OCI-LY3 (cell line): ENCODE results near the gene MED16.
"Not testable (repeated sequence)": the region's sequence is repeated elsewhere in the genome, so short reads cannot be mapped to it uniquely, and the experiment has no call there.

Experiments
- EZH2phosphoT487 ChIP-seq: fragments of 200-600 bp; shearing (Covaris generic); IDR thresholded peaks from 2 replicates; pipeline ENCODE4 v1.6.1; 2018; ENCODE audit warnings: antibody characterized with exemption, mixed run types, low read depth
- TF ChIP-seq, protein P1 (sequence below): fragments of 200-600, 300-600 bp; sonication (generic); IDR thresholded peaks from 2 replicates; pipeline ENCODE4 v1.5.1; 2014; ENCODE audit warnings: antibody characterized with exemption, low read length, low read depth

GRCh38 chr19:849195-849594 is 43.8 kb downstream of the MED16 start:
- TF ChIP-seq, protein P1, sequence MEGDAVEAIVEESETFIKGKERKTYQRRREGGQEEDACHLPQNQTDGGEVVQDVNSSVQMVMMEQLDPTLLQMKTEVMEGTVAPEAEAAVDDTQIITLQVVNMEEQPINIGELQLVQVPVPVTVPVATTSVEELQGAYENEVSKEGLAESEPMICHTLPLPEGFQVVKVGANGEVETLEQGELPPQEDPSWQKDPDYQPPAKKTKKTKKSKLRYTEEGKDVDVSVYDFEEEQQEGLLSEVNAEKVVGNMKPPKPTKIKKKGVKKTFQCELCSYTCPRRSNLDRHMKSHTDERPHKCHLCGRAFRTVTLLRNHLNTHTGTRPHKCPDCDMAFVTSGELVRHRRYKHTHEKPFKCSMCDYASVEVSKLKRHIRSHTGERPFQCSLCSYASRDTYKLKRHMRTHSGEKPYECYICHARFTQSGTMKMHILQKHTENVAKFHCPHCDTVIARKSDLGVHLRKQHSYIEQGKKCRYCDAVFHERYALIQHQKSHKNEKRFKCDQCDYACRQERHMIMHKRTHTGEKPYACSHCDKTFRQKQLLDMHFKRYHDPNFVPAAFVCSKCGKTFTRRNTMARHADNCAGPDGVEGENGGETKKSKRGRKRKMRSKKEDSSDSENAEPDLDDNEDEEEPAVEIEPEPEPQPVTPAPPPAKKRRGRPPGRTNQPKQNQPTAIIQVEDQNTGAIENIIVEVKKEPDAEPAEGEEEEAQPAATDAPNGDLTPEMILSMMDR, result not testable (repeated sequence)
- not testable (repeated sequence) for TF ChIP-seq EZH2phosphoT487
